ENCODE measurements around the gene DNAJB13. TPM values are rescaled to one million over a fixed set of nuclear protein-coding genes. Genes with fewer than 3 reads are reported as not detected.

Gene DNAJB13
- total RNA-seq, 1 donor from 2014 or later, result not detected

- no peaks in the 10 kb centered on the region for H3K4me1 ChIP-seq
- H3K27ac ChIP-seq, result no peak overlapping the region
- DNase-seq (ENCODE audit: low spot score in 2 of 2), result no peak
- no peaks in the 10 kb centered on the region for H3K27me3 ChIP-seq
- TF ChIP-seq CTCF (IDR thresholded peaks at IDR 0.05), result no peak
- no peak overlapping the region for H3K4me3 ChIP-seq
- intact Hi-C loops (cut with DNase I), result no loop called here
- no peaks in the 10 kb centered on the region for H3K36me3 ChIP-seq
- H3K9me3 ChIP-seq, result no peaks in the 10 kb centered on the region
Measured at GRCh38 chr11:73996161-73996747, 45.4 kb downstream of the DNAJB13 start.

DNA sequence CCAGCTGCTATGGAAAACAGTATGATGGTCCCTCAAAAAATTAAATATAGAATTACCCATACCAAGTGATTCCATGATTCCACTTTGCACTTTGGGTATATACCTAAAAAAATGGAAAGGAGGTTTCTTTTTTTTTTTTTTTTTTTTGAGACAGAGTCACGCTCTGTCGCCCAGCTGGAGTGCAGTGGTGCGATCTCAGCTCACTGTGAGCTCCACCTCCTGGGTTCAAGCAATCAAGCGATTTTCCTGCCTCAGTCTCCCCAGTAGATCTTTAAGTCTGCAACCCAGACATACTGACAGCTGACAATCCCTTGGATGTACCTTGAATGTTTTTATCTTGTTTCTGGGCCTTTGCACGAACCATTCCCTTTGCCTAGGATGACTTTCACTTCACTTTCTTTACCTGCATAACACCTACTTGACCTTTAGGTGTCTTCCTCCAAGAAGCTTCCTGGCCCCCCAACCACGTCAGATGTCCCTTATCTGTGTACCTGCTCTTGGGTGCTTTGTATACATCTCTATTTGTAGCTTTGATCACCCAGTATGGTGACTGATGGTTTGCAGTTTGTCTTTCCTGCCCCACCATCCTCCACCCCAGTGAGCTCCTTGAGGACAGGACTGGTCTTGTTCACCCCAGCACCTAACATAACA lies 46.4 kb downstream of the DNAJB13 start:
- intact Hi-C loops (cut with DNase I), result no loop called here
- Histone ChIP-seq H3K27ac (no peak overlapping the region), H3K4me1 (no peaks in the 10 kb centered on the region), H3K4me3 (no peak overlapping the region), H3K27me3 (no peaks in the 10 kb centered on the region), H3K9me3 (no peaks in the 10 kb centered on the region), H3K36me3 (no peaks in the 10 kb centered on the region)
- no peak for TF ChIP-seq CTCF (IDR thresholded peaks at IDR 0.05)
- no peak for DNase-seq (ENCODE audit: low spot score in 2 of 2)

- no peak for DNase-seq (ENCODE audit: low spot score in 2 of 2)
- TF ChIP-seq CTCF (IDR thresholded peaks at IDR 0.05), result no peak
- intact Hi-C loops (cut with DNase I), result no loop called here
Measured at GRCh38 chr11:73998846-73999575, 48.2 kb downstream of the DNAJB13 start.

GRCh38 chr11:73999581-74000306 lies 48.9 kb downstream of the DNAJB13 start:
- peaks cover 0 to 11% of the 10 kb centered on the region in 2 donors for H3K36me3 ChIP-seq
- H3K4me3 ChIP-seq, result no peak overlapping the region
- no peak for TF ChIP-seq CTCF (IDR thresholded peaks at IDR 0.05)
- no peaks in the 10 kb centered on the region for H3K27me3 ChIP-seq
- no peaks in the 10 kb centered on the region for H3K4me1 ChIP-seq
- H3K27ac ChIP-seq, result no peak overlapping the region
- no peak for DNase-seq (ENCODE audit: low spot score in 2 of 2)
- intact Hi-C loops (cut with DNase I), result no loop called here
- H3K9me3 ChIP-seq, result no peaks in the 10 kb centered on the region

More at GRCh38 chr11:73998846-73999575, 48.2 kb downstream of the DNAJB13 start:
- no peaks in the 10 kb centered on the region for H3K4me1 ChIP-seq
- H3K9me3 ChIP-seq, result no peaks in the 10 kb centered on the region
- H3K27ac ChIP-seq, result no peak overlapping the region
- no peak overlapping the region for H3K4me3 ChIP-seq
- no peaks in the 10 kb centered on the region for H3K27me3 ChIP-seq
- peaks cover 0 to 8% of the 10 kb centered on the region in 2 donors for H3K36me3 ChIP-seq

DNA sequence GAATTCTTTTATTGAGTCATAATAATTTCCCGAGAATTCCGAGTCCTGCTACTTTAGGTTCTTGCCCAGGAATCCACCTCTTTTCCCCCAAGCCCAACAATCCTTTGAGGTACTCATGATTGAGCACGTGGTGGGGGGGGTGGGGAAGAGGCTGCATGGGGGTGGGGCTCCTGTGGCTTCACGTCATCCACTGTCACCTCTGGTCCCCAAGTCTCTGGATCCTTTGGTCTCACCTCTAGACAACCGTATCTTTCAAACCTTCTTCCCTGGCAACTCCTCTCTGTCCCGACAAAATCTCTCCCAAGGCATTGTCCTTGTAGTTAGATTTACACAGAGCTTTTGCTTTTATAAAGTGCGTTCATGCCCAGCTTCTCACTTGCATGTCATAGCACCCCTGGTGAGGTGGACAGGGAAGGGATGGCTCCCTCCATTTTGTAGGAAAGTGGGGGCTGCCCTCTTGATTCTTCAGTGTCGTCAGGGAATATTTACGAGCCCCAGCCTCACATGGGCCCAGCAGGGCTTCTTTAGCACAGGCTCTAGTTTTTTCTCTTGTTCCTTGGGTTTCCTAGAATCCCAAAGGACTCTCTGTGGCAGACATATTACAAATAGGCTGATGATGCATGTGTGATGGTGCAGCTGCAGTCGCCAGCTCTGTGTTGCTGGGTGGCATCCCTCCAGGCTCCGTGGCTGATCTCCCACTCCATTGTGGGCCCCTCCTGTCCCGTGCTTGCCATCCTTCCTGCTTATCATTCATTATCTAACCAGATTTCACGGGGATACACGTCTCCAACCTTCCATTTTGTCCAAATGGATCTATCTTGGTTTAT lies 49.7 kb downstream of the DNAJB13 start:
- intact Hi-C loops (cut with DNase I), result no loop called here
- Histone ChIP-seq H3K4me3 (no peak overlapping the region), H3K4me1 (no peaks in the 10 kb centered on the region), H3K27me3 (no peaks in the 10 kb centered on the region), H3K9me3 (no peaks in the 10 kb centered on the region), H3K27ac (no peak overlapping the region), H3K36me3 (peaks cover 0 to 11% of the 10 kb centered on the region in 2 donors)
- no peak for DNase-seq (ENCODE audit: low spot score in 2 of 2)
- no peak for TF ChIP-seq CTCF (IDR thresholded peaks at IDR 0.05)

All from ascending aorta (tissue), 2 donors.